CD4-positive, alpha-beta T cell (primary cell): ENCODE results near the gene C3. TPM values are rescaled to one million over a fixed set of nuclear protein-coding genes. Genes with fewer than 3 reads are reported as not detected.

ENCODE experiments used
- ATAC-seq: fragments of 200-7000 bp; cut with Tn5 transposase; one replicate; pipeline ENCODE4 v1.10.0; 2022; ENCODE audit warnings: mild to moderate bottlenecking; ENCODE audit not compliant: poor library complexity
- CTCF ChIA-PET: fragments of 350-600 bp; sonication (Branson Sonifier 250); formaldehyde crosslinking; loops from one replicate; lab custom pipeline; 2021; ENCODE audit warnings: antibody characterized with exemption, inconsistent platforms; lab: Charles Lee
- POLR2A ChIA-PET: fragments of 350-600 bp; sonication (Branson Sonifier 250); formaldehyde crosslinking; loops from one replicate; lab custom pipeline; 2021; ENCODE audit warnings: antibody characterized with exemption, inconsistent platforms; lab: Charles Lee
- DNase-seq, 14 experiments: peaks; one replicate each; pipeline ENCODE4 v3.0.0-alpha.2; 2013 to 2020; ENCODE audit warnings: mixed read lengths in 2 of 14
- H3K27ac ChIP-seq, 2 donors: one replicate each; pipeline versions ENCODE4 v1.5.1 to v1.7.0; 2013; ENCODE audit warnings: low read length in 2 of 2, low read depth in 1 of 2, mild to moderate bottlenecking in 1 of 2
- H3K27me3 ChIP-seq, 2 experiments: 1 replicate in 1 of 2; 2 replicates in 1 of 2; pipeline versions ENCODE4 v1.6.1 to v1.7.0; 2013; ENCODE audit warnings: low read length in 2 of 2, control low read depth in 1 of 2, mild to moderate bottlenecking in 1 of 2, moderate library complexity in 1 of 2; ENCODE audit not compliant: insufficient read depth in 2 of 2, control insufficient read depth in 1 of 2
- H3K36me3 ChIP-seq: one replicate; pipeline ENCODE4 v1.6.1; 2013; ENCODE audit warnings: low read length, control low read depth; ENCODE audit not compliant: insufficient read depth
- H3K4me1 ChIP-seq: one replicate; pipeline ENCODE4 v1.6.1; 2013; ENCODE audit warnings: low read length, control low read depth; ENCODE audit not compliant: insufficient read depth
- H3K4me3 ChIP-seq: one replicate; pipeline ENCODE4 v1.5.1; 2013; ENCODE audit warnings: mild to moderate bottlenecking, low read length, moderate library complexity
- H3K9me3 ChIP-seq, 2 experiments: 1 replicate in 1 of 2; 2 replicates in 1 of 2; pipeline versions ENCODE4 v1.6.1 to v1.7.0; 2013; ENCODE audit warnings: low read length in 2 of 2, mild to moderate bottlenecking in 2 of 2, control low read depth in 1 of 2, moderate library complexity in 1 of 2; ENCODE audit not compliant: control insufficient read depth in 1 of 2, insufficient read depth in 1 of 2
- H3K27ac Mint-ChIP-seq: one replicate; pipeline ENCODE4 v1.8.0; 2020; ENCODE audit warnings: mixed read lengths
- H3K27me3 Mint-ChIP-seq: one replicate; pipeline ENCODE4 v1.8.0; 2021; ENCODE audit warnings: mixed read lengths
- H3K36me3 Mint-ChIP-seq: one replicate; pipeline ENCODE4 v1.8.0; 2021; ENCODE audit warnings: low read depth, mixed read lengths
- H3K4me1 Mint-ChIP-seq: one replicate; pipeline ENCODE4 v1.8.0; 2021; ENCODE audit warnings: low read depth, mixed read lengths
- H3K4me3 Mint-ChIP-seq: one replicate; pipeline ENCODE4 v1.8.0; 2020; ENCODE audit warnings: mild to moderate bottlenecking, mixed read lengths
- H3K9me3 Mint-ChIP-seq: one replicate; pipeline ENCODE4 v1.8.0; 2020; ENCODE audit warnings: mixed read lengths
- intact Hi-C, 2 experiments: fragments of 100-400 bp; cut with DNase I in 1 of 2; cut with micrococcal nuclease in 1 of 2; formaldehyde crosslinking; loops; one replicate each; pipeline versions ENCODE4 v1.15.1 to v1.9.0; 2023 to 2025; cut with DNase I, micrococcal nuclease
- total RNA-seq, 174 experiments: library from RNA in 2 of 174; stranded (reverse) in 2 of 174; gene quantifications; one replicate each; pipeline ENCODE4 v1.2.3 and lab custom pipeline; 2021 to 2026
- TF ChIP-seq, protein P1 (sequence below): fragments of 200-600 bp; IDR thresholded peaks from one replicate; pipeline ENCODE4 v1.8.0; 2022; ENCODE audit warnings: antibody characterized with exemption, mild to moderate bottlenecking

Gene C3
- total RNA-seq, 2 experiments from 2014 or later: 0.55 TPM; not detected in 1

DNA sequence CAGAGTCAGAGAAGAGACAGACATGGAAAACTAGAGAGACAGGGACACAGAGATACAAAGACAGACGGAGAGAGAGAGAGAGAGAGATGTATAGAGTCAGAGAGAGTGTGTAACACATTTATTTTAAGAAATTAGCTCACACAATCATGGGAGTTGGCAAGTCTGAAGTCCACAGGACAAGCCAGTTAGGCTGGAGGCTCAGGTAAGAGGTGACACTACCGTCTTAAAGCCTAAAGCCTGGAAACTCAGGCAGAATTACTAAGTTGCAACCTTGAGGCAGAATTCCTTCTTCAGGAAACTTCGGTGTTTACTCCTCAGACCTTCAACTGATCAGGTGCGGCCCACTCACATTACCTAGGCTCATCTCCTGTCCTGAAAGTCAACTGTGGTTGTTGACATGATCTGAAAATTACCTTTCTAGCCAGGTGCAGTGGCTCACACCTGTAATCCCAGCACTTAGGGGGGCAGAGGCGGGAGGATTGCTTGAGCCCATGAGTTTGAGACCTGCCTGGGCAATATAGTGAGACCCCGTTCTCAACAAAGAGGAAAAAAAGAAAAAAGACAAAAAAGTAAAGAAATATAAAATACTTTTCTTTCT lies 47.7 kb downstream of the C3 start:
- POLR2A ChIA-PET: no interaction called here

GRCh38 chr19:6671960-6672359 lies 48.5 kb downstream of the C3 start:
- H3K4me3 ChIP-seq: no peak overlapping the region
- H3K4me1 ChIP-seq: peaks cover 76% of the 10 kb centered on the region
- Mint-ChIP-seq H3K4me1 (peaks cover 57% of the 10 kb centered on the region), H3K9me3 (no peaks in the 10 kb centered on the region), H3K27me3 (no peaks in the 10 kb centered on the region), H3K4me3 (no peak overlapping the region), H3K36me3 (peaks cover 11% of the 10 kb centered on the region), H3K27ac (no peak overlapping the region)
- no peak for ATAC-seq
- DNase-seq: no peak
- ChIA-PET CTCF (no interaction called here), POLR2A (no interaction called here)
- no peaks in the 10 kb centered on the region for H3K27me3 ChIP-seq
- H3K9me3 ChIP-seq: no peaks in the 10 kb centered on the region
- H3K36me3 ChIP-seq: peaks cover 6% of the 10 kb centered on the region
- intact Hi-C loops: loop anchor here in 1 of 2 experiments (5.0 kb wide), 1 partner anchor 40 kb away; no protein-coding TSS in a partner anchor
- no peak overlapping the region for H3K27ac ChIP-seq
- TF ChIP-seq, protein P1, sequence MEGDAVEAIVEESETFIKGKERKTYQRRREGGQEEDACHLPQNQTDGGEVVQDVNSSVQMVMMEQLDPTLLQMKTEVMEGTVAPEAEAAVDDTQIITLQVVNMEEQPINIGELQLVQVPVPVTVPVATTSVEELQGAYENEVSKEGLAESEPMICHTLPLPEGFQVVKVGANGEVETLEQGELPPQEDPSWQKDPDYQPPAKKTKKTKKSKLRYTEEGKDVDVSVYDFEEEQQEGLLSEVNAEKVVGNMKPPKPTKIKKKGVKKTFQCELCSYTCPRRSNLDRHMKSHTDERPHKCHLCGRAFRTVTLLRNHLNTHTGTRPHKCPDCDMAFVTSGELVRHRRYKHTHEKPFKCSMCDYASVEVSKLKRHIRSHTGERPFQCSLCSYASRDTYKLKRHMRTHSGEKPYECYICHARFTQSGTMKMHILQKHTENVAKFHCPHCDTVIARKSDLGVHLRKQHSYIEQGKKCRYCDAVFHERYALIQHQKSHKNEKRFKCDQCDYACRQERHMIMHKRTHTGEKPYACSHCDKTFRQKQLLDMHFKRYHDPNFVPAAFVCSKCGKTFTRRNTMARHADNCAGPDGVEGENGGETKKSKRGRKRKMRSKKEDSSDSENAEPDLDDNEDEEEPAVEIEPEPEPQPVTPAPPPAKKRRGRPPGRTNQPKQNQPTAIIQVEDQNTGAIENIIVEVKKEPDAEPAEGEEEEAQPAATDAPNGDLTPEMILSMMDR: no peak

More for the DNA sequence above, 47.7 kb downstream of the C3 start:
- TF ChIP-seq, protein P1: no peak
- Histone ChIP-seq H3K9me3 (peaks cover 0 to 1% of the 10 kb centered on the region in 2 experiments), H3K4me3 (no peak overlapping the region), H3K4me1 (peaks cover 76% of the 10 kb centered on the region), H3K27me3 (no peaks in the 10 kb centered on the region), H3K36me3 (no peaks in the 10 kb centered on the region), H3K27ac (no peak overlapping the region)
- H3K9me3 Mint-ChIP-seq: no peaks in the 10 kb centered on the region
- H3K27ac Mint-ChIP-seq: no peak overlapping the region
- no peak for DNase-seq
- peak overlapping the region; percentile 23 for H3K4me3 Mint-ChIP-seq
- CTCF ChIA-PET: no interaction called here
- ATAC-seq: no peak
- peaks cover 11% of the 10 kb centered on the region for H3K36me3 Mint-ChIP-seq
- H3K4me1 Mint-ChIP-seq: peaks cover 58% of the 10 kb centered on the region
- intact Hi-C loops: loop anchor here in 1 of 2 experiments (5.0 kb wide), 1 partner anchor 40 kb away; no protein-coding TSS in a partner anchor
- H3K27me3 Mint-ChIP-seq: no peaks in the 10 kb centered on the region

DNA sequence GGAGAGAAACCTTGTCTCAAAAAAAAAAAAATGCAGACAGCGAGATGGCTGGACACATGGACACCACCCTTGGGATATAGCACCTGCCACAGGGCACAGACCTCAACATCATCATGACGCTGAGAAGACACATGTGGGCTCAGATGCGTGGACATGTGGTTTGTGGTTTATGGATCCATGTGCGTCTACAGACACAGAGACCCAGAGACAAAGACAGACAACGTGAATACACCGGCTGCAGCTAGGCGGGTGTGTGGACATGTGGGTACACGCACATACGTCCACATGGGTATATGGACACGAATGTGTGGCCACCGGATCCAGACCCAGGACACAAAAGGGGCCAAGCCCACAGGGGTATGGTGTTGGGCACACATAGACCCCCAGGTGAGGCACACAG lies 51.8 kb downstream of the C3 start:
- Mint-ChIP-seq H3K27me3 (no peaks in the 10 kb centered on the region), H3K4me3 (peak overlapping the region; percentile 94), H3K4me1 (peaks cover 41% of the 10 kb centered on the region), H3K9me3 (no peaks in the 10 kb centered on the region), H3K36me3 (peaks cover 11% of the 10 kb centered on the region), H3K27ac (peak overlapping the region; percentile 96)
- H3K4me1 ChIP-seq: peaks cover 62% of the 10 kb centered on the region
- ChIA-PET POLR2A (interaction anchor here (1.0 kb wide), 1 partner anchor 16 kb away, joined by 3 read pairs; no protein-coding TSS in a partner anchor), CTCF (interaction anchor here (1.0 to 1.8 kb wide), 3 partner anchors 8 to 68 kb away, joined by 3 to 7 read pairs (median 6); no protein-coding TSS in a partner anchor)
- DNase-seq (peak in 4 of 14 experiments; percentile 17 to 73 (median 52)), ATAC-seq (peak; percentile 15)
- peak overlapping the region; percentile 90 for H3K4me3 ChIP-seq
- intact Hi-C loops: no loop called here
- TF ChIP-seq, protein P1: no peak
- peak overlapping the region; percentile 23 to 55 for H3K27ac ChIP-seq
- H3K9me3 ChIP-seq: no peaks in the 10 kb centered on the region
- H3K27me3 ChIP-seq: no peaks in the 10 kb centered on the region
- H3K36me3 ChIP-seq: peaks cover 23% of the 10 kb centered on the region
